Measurements from ENCODE around the gene HNRNPUL1.
A peak's percentile ranks its signal among the peaks of the same experiment; 100 is the strongest.
"Not testable (repeated sequence)": the region's sequence is repeated elsewhere in the genome, so short reads cannot be mapped to it uniquely, and the experiment has no call there.

The HNRNPUL1 gene

DNA sequence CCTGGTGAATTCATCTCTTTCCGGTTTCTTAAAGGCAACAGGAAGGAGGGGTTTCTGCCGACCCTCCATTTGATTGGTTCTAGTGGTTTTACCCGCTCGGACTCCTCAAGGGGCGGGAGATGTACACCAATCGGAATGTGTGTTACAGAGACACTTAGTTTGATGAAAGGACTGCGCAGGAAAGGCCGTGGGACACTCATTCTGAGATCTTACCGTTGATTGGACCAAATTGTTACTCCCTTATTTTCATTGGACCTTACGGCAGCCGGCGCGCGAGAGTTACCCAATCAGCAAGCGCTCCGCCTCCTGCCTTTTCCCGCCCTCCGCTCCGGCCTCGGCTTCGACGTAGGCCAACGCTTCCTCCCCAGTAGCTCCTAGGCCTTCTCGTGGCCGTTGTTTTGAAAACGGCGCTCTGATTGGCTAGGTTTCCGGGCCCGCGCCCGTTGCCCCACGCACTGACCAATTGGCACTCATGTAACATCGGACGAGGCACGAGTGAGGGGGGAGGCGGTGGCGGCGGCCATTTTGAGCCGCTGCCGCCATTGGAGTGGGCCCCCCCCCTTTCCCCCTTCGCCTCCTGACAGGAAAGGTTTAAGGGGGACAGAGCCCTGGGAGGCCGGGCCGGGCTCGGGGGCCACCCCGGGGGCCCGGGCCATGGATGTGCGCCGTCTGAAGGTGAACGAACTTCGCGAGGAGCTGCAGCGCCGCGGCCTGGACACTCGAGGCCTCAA lies at the start of gene HNRNPUL1:
TSS of gene HNRNPUL1 (plus strand) at position 523 of the 731 bp plus-strand sequence. CDS start at position 655, 132 bp downstream.
- peak; percentile 92 to 97 for DNase-seq (ENCODE audit: low read depth in 2 of 2)

- no peak for DNase-seq (ENCODE audit: low read depth in 2 of 2)
These were observed 46.4 kb upstream of the HNRNPUL1 start for GRCh38 chr19:41217741-41218140.

DNA sequence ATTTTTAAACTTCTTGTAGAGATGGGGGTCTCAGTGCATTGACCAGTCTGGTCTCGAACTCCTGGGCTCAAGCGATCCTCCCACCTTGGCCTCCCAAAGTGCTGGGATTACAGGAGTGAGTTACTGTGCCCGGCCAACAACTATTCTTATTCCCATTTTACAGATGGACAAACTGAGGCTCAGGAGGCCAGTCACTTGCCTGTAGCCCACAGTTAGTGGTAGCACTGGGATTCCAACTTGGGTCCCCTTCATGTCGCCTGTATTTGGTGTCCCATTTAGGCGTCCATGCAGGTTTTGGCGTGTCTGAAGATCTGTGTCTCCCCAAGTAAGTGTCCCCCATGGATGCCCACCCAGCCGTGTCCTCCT lies 45.9 kb upstream of the HNRNPUL1 start:
- no peak for DNase-seq (ENCODE audit: low read depth in 2 of 2)

DNA sequence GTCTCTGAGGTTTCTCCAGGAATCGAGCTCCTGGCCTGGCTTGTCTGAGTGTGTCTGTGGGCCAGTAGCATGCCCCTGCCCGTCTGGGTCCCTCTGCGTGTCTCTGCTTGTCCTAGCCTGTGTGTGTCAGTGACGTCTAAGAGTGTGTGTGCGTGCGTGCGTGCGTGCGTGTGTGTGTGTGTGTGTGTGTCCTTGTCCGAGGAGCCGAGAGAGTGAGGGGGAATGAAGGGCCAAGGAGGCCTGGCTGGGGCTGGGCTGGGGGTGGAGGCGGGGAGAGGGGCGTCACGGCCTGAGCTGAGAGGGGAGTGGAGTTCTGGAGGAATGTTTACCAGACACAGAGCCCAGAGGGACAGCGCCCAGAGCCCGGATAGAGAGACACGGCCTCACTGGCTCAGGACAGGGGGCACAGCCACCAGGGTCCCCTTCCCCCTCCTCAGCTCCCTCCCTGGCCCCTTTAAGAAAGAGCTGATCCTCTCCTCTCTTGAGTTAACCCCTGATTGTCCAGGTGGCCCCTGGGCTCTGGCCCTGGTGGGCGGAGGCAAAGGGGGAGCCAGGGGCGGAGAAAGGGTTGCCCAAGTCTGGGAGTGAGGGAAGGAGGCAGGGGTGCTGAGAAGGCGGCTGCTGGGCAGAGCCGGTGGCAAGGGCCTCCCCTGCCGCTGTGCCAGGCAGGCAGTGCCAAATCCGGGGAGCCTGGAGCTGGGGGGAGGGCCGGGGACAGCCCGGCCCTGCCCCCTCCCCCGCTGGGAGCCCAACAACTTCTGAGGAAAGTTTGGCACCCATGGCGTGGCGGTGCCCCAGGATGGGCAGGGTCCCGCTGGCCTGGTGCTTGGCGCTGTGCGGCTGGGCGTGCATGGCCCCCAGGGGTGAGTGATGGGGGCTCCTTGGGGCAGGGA lies 45.3 kb upstream of the HNRNPUL1 start, which contains the start of gene AXL:
TSS of gene AXL (plus strand) at position 609 of the 893 bp plus-strand sequence. CDS start at position 779, 170 bp downstream.
- DNase-seq (ENCODE audit: low read depth in 2 of 2): no peak

DNA sequence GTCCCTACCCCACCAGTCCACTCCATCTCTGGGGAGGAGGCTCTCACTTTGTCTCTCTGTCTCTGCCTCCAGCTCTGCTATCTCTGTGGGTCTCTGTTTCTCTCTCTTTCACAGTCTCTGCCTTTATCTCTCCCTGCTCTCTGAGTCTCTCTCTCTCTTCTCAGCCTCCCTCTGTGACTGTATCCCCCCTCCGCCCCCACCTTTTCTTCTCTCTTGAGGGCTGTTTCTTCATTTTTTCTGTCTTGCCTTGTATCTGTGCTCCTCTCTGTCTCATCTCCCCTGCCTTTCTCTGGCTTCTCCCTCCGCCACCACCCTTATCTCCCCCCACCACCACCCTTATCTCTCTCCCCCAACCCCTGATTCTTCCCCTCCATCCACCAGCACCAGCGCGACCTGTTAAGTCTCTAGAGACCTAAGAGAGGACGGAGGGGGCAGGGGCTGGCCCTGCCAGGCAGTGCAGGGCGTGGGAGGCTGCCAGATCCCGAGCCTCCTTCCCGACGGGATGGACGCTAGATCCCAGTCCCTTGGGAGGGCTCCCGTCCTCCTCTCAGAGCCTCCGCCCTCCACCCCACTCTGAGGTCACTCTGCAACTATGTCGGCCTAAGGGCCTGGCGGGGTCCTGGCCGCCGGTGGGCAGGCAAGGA lies 44.1 kb upstream of the HNRNPUL1 start:
- no peak for DNase-seq (ENCODE audit: low read depth in 2 of 2)

DNA sequence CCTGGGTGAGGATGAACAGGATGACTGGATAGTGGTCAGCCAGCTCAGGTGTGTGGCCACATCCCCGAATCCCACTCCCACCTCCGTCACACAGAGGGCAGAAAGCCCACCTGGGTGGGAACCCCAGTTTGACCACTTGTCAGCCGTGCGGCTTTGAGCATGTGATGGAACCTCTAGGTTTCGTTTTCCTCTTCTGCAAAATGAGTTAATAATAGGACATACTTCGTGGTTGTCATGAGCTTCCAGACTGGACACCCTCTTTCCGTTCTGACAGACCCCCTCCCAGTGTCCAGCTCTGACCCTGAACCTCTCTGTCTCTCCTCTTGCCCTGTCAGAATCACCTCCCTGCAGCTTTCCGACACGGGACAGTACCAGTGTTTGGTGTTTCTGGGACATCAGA lies 43.4 kb upstream of the HNRNPUL1 start:
- DNase-seq (ENCODE audit: low read depth in 2 of 2): no peak

- no peak for DNase-seq (ENCODE audit: low read depth in 2 of 2)
These were observed 42.5 kb upstream of the HNRNPUL1 start for GRCh38 chr19:41221514-41222205.

- DNase-seq (ENCODE audit: low read depth in 2 of 2): no peak
These were observed 41.9 kb upstream of the HNRNPUL1 start for GRCh38 chr19:41222240-41222639.

- no peak for DNase-seq (ENCODE audit: low read depth in 2 of 2)
These were observed 40.5 kb upstream of the HNRNPUL1 start for GRCh38 chr19:41223431-41224234.

GRCh38 chr19:41224632-41225031 lies 39.5 kb upstream of the HNRNPUL1 start:
- DNase-seq (ENCODE audit: low read depth in 2 of 2): no peak

GRCh38 chr19:41225238-41226052 lies 38.7 kb upstream of the HNRNPUL1 start:
- DNase-seq (ENCODE audit: low read depth in 2 of 2): peak in 1 of 2 donors; percentile 28

DNA sequence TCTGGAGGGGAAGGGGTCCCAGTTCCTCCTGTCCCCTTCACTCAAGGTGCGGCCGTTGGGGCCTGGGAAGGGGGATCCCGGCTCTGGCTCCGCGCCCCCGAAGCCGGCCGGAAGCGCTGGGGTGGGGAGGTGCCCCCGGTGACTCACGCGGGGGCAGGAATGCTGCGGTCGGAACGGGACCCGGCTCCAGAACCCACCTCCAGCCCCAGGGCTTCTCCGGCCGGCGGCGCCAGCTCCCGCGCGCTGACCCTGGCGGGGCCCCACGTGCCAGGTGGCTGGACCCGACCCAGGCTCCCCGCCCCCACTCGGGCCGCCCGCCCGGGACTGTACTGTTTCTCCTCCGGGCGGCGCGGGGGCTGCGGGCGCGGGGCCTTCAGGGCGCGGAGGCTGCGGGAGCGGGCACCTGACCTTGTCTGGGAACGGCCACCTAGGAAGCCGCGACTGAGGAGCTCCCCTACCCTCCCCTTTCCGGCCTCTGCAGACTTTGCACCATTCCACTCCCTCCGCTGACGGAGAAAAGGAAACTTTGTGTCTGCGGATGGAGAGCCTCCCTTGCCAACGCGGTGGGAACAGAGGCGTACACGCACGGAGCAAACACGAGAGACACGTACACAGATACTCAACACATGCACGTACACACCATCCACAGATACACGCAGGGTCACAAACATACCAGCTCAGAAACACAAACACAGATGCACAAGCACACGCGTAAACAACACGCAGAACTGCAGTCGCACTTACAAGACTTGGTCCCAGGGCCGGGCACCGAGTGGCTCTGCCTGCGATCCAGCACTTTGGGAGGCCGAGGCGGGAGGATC lies 37.9 kb upstream of the HNRNPUL1 start:
- DNase-seq (ENCODE audit: low read depth in 2 of 2): peak; percentile 26 to 42

- no peak for DNase-seq (ENCODE audit: low read depth in 2 of 2)
These were observed 37.2 kb upstream of the HNRNPUL1 start for GRCh38 chr19:41226874-41227390.

DNA sequence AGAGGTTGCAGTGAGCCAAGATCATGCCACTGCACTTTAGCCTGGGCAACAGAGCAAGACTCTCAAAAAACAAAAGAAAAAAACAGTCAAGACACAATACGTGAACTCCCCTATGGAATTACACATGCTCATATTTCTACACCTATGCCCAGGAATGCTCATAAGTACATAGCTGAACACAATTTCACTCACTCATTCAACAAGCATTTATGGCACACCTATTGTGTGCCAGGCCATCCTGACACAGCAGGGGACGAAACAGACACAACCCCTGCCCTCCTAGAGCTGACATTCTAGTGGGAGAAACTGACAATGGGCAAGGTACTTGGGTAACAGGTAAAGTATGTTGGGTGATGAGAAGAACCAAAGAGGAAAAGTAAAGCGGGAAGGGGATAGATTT lies 35.7 kb upstream of the HNRNPUL1 start:
- no peak for DNase-seq (ENCODE audit: low read depth in 2 of 2)

DNA sequence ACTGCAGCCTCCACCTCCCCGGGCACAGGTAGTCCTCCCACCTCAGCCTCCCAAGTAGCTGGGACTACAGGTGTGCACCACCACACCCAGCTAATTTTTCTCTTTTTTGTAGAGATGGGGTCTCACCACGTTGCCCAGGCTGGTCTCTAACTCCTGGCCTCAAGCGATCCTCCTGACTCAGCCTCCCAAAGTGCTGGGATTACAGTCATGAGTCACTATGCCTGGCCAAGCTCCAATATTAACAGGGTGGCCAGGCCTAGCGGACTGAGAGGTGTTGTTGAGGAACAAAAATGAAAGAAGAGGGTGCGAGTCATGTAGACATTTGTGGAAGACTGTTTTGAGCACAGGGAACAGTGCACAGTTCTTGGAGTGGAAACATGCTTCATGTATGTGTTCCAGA lies 34.8 kb upstream of the HNRNPUL1 start:
- DNase-seq (ENCODE audit: low read depth in 2 of 2): not testable (repeated sequence)

- DNase-seq (ENCODE audit: low read depth in 2 of 2): no peak
These were observed 33.9 kb upstream of the HNRNPUL1 start for GRCh38 chr19:41230067-41230857.

DNA sequence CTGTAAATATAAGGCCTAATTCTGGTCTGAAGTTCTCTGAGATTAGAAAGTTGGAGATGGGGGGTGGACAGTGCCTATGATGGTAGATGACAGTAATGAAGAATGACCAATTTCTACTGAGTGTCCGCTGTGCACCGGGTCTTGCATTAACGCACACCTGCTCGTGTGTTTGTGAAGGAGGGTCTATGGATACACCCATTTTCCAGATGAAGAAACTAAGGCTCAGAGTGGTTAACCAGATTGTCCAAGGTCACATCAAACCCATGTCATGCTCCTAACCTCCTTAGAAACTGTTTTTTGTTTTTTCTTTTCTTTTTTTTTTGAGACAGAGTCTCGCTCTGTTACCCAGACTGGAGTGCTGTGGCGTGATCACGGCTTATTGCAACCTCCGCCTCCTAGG lies 31.5 kb upstream of the HNRNPUL1 start:
- no peak for DNase-seq (ENCODE audit: low read depth in 2 of 2)

GRCh38 chr19:41233748-41234240 lies 30.4 kb upstream of the HNRNPUL1 start:
- no peak for DNase-seq (ENCODE audit: low read depth in 2 of 2)
